NCI-H2029 treated with DMSO at 0.1 percent for 48 hours (cell line): ENCODE results near the gene NUP35.

Experiments
- DNase-seq: peaks from one replicate; lab custom pipeline; 2025; lab: John Stamatoyannopoulos, UW

The NUP35 gene

DNA sequence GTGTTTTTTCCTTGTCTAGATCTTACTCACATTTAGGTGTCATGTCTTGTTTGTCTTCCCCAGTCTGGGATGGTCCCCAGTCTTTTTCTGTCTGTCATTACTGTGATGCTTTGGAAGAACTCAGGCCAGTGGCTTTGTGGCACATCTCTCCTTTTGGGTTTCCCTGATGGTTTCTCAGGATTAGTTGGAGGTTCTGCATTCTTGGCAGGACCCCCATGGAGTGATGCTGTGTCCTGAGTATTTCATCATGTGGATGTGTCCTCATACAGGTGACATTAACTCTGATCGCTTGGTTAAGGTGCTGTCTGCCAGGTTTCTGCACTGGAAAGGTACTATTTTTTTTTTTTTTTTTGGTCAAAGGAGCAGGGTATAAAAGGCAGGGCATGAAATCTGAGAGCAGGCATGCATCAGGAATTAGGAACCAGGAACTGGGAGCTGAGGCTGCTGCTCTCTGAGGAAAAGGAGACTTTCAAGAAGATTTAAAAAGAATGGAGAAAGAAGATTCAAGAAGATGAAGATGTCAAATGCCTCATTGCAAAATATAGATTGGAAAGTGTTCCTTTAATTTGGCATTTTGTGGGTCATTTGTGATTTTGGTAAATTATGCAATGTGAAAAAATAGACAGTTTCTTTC is 85.3 kb downstream of the NUP35 start:
- DNase-seq, result no peak
